Liver (tissue), 9 donors: ENCODE data around the gene HIVEP3. TPM values are rescaled to one million over a fixed set of nuclear protein-coding genes. Genes with fewer than 3 reads are reported as not detected.

Source experiments
- DNase-seq: peaks from one replicate; pipeline ENCODE4 v3.0.0-alpha.2; 2017; ENCODE audit warnings: low spot score
- H3K27ac ChIP-seq, 2 donors: one replicate each; pipeline ENCODE4 v1.7.0; 2013; ENCODE audit warnings: inconsistent platforms in 2 of 2, low read length in 2 of 2, control low read depth in 1 of 2, low read depth in 1 of 2, mild to moderate bottlenecking in 1 of 2
- H3K27me3 ChIP-seq, 4 donors: one replicate each; pipeline versions ENCODE4 v1.6.1 to v1.7.0; 2013; ENCODE audit warnings: low read length in 3 of 4, inconsistent platforms in 1 of 4, mild to moderate bottlenecking in 1 of 4, moderate library complexity in 1 of 4; ENCODE audit not compliant: control insufficient read depth in 4 of 4, insufficient read depth in 4 of 4
- H3K36me3 ChIP-seq, 4 donors: one replicate each; pipeline versions ENCODE4 v1.6.1 to v1.7.0; 2013; ENCODE audit warnings: low read length in 3 of 4, mild to moderate bottlenecking in 3 of 4, low read depth in 1 of 4, moderate library complexity in 1 of 4; ENCODE audit not compliant: control insufficient read depth in 4 of 4, insufficient read depth in 3 of 4
- H3K4me1 ChIP-seq, 4 donors: one replicate each; pipeline versions ENCODE4 v1.6.1 to v1.7.0; 2013; ENCODE audit warnings: low read length in 3 of 4, mild to moderate bottlenecking in 3 of 4, moderate library complexity in 1 of 4; ENCODE audit not compliant: control insufficient read depth in 4 of 4, insufficient read depth in 4 of 4
- H3K4me3 ChIP-seq, 3 donors: one replicate each; pipeline versions ENCODE4 v1.6.1 to v1.7.0; 2013; ENCODE audit warnings: low read length in 3 of 3, control low read depth in 1 of 3, low read depth in 1 of 3, mild to moderate bottlenecking in 1 of 3
- H3K9ac ChIP-seq, 2 donors: one replicate each; pipeline ENCODE4 v1.7.0; 2013; ENCODE audit warnings: low read length in 2 of 2, mild to moderate bottlenecking in 2 of 2, moderate library complexity in 2 of 2, control low read depth in 1 of 2, low read depth in 1 of 2
- H3K9me3 ChIP-seq, 4 donors: one replicate each; pipeline versions ENCODE4 v1.6.1 to v1.7.0; 2013; ENCODE audit warnings: low read length in 3 of 4; ENCODE audit not compliant: control insufficient read depth in 4 of 4
- EGR1 ChIP-seq, 2 donors: IDR thresholded peaks; 2 replicates each; pipeline ENCODE4 v1.6.1; 2016 to 2018; ENCODE audit warnings: antibody characterized with exemption in 2 of 2, low read depth in 2 of 2
- FOXA1 ChIP-seq: IDR thresholded peaks from 2 replicates; pipeline ENCODE4 v1.6.1; 2016; ENCODE audit warnings: antibody characterized with exemption
- FOXA2 ChIP-seq: IDR thresholded peaks from 2 replicates; pipeline ENCODE4 v1.6.1; 2016; ENCODE audit warnings: antibody characterized with exemption
- GABPA ChIP-seq, 2 donors: IDR thresholded peaks in 1 of 2; conservative IDR thresholded peaks in 1 of 2; 2 replicates each; pipeline ENCODE4 v1.6.1; 2016; ENCODE audit warnings: antibody characterized with exemption in 2 of 2, mild to moderate bottlenecking in 1 of 2, moderate library complexity in 1 of 2
- HNF4A ChIP-seq, 2 donors: conservative IDR thresholded peaks; 2 replicates each; pipeline ENCODE4 v1.6.1; 2016; ENCODE audit warnings: antibody characterized with exemption in 2 of 2, mild to moderate bottlenecking in 2 of 2
- HNF4G ChIP-seq: IDR thresholded peaks from 2 replicates; pipeline ENCODE4 v1.6.1; 2016; ENCODE audit warnings: antibody characterized with exemption
- JUND ChIP-seq, 2 donors: IDR thresholded peaks; 2 replicates each; pipeline ENCODE4 v1.6.1; 2016; ENCODE audit warnings: antibody characterized with exemption in 2 of 2
- NR2F2 ChIP-seq: IDR thresholded peaks from 2 replicates; pipeline ENCODE4 v1.6.1; 2016; ENCODE audit warnings: antibody characterized with exemption
- RAD21 ChIP-seq, 2 donors: IDR thresholded peaks; 2 replicates each; pipeline ENCODE4 v1.6.1; 2016; ENCODE audit warnings: antibody characterized with exemption in 2 of 2, mild to moderate bottlenecking in 2 of 2
- RXRA ChIP-seq, 2 donors: IDR thresholded peaks; 2 replicates each; pipeline ENCODE4 v1.6.1; 2017 to 2018; ENCODE audit warnings: antibody characterized with exemption in 2 of 2, mild to moderate bottlenecking in 1 of 2
- SP1 ChIP-seq: IDR thresholded peaks from 2 replicates; pipeline ENCODE4 v1.6.1; 2018; ENCODE audit warnings: antibody characterized with exemption, mild to moderate bottlenecking
- TAF1 ChIP-seq: conservative IDR thresholded peaks from 2 replicates; pipeline ENCODE4 v1.6.1; 2016; ENCODE audit warnings: antibody characterized with exemption, mild to moderate bottlenecking
- YY1 ChIP-seq: IDR thresholded peaks from 2 replicates; pipeline ENCODE4 v1.6.1; 2016; ENCODE audit warnings: antibody characterized with exemption, mild to moderate bottlenecking
- WGBS: extraction: QIAGEN DNeasy Blood & Tissue Kit; methylation state at CpG from one replicate; pipeline ENCODE4 v1.1.7; 2013; 5-methylcytosine and 5-hydroxymethylcytosine counted together
- polyA plus RNA-seq, 2 donors: library from polyadenylated mRNA; stranded (reverse) in 1 of 2; unstranded in 1 of 2; fragments of 200-250 nt in 1 of 2; fragments of >200 nt in 1 of 2; fragmentation: Nextera tagmentation in 1 of 2; extraction: Ambion mirVana in 1 of 2; gene quantifications; one replicate each; pipeline versions ENCODE4 v1.2.1 to v1.2.3, GENCODE V29; 2013 to 2015
- total RNA-seq, 2 donors: library from RNA; depleted of rRNA; stranded (reverse); fragments of >200 nt; gene quantifications; one replicate each; pipeline ENCODE4 v1.2.3, GENCODE V29; 2014
- TF ChIP-seq, protein P1 (sequence below): IDR thresholded peaks from 2 replicates; pipeline ENCODE4 v1.6.1; 2016; ENCODE audit warnings: antibody characterized with exemption, mild to moderate bottlenecking
- TF ChIP-seq, protein P2 (sequence below): IDR thresholded peaks from 2 replicates; pipeline ENCODE4 v1.6.1; 2016; ENCODE audit warnings: antibody characterized with exemption
- TF ChIP-seq, protein P3 (sequence below): fragments of 150-350 bp; IDR thresholded peaks from 2 replicates; pipeline ENCODE4 v1.5.1; 2017; ENCODE audit warnings: improper control_type of control experiment, low read depth, low read length; ENCODE audit not compliant: missing input control
- TF ChIP-seq, protein P4 (sequence below): IDR thresholded peaks from 2 replicates; pipeline ENCODE4 v1.6.1; 2016; ENCODE audit warnings: antibody characterized with exemption
- TF ChIP-seq, protein P5 (sequence below): IDR thresholded peaks from 2 replicates; pipeline ENCODE4 v1.6.1; 2016; ENCODE audit warnings: antibody characterized with exemption
- donor health status: healthy.
- donor health status: healthy.
- donor health status: healthy.
- donor health status: healthy.
- donor health status: healthy.

Gene HIVEP3
- total and polyA plus RNA-seq, 4 donors = 0.93 to 1.6 (median 1.4) TPM

DNA sequence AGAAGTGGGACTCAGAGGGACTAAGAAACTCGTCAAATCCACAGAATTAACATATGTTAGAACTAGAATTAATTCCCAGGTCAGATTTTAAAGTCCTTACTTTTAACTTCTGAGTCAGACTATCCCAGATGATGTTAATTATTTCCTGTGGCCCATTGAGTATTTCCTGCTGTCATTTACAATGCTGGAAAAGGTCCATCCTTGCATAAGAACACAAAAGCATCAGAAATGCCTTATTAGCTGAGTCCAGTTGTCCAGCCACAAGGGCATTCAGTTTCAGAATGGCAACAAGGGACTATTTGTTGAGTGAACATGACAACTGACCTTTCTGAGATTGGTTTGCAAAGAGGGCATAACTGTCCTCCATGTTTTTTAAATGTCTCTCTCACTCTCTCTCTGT is 16.5 kb upstream of the HIVEP3 start:
- no peak for TF ChIP-seq HNF4A (conservative IDR thresholded peaks at IDR 0.05)
- TF ChIP-seq, protein P1, sequence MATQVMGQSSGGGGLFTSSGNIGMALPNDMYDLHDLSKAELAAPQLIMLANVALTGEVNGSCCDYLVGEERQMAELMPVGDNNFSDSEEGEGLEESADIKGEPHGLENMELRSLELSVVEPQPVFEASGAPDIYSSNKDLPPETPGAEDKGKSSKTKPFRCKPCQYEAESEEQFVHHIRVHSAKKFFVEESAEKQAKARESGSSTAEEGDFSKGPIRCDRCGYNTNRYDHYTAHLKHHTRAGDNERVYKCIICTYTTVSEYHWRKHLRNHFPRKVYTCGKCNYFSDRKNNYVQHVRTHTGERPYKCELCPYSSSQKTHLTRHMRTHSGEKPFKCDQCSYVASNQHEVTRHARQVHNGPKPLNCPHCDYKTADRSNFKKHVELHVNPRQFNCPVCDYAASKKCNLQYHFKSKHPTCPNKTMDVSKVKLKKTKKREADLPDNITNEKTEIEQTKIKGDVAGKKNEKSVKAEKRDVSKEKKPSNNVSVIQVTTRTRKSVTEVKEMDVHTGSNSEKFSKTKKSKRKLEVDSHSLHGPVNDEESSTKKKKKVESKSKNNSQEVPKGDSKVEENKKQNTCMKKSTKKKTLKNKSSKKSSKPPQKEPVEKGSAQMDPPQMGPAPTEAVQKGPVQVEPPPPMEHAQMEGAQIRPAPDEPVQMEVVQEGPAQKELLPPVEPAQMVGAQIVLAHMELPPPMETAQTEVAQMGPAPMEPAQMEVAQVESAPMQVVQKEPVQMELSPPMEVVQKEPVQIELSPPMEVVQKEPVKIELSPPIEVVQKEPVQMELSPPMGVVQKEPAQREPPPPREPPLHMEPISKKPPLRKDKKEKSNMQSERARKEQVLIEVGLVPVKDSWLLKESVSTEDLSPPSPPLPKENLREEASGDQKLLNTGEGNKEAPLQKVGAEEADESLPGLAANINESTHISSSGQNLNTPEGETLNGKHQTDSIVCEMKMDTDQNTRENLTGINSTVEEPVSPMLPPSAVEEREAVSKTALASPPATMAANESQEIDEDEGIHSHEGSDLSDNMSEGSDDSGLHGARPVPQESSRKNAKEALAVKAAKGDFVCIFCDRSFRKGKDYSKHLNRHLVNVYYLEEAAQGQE = no peak
- TF ChIP-seq TAF1 = no peak
- no peak for TF ChIP-seq RXRA (IDR thresholded peaks at IDR 0.05)
- TF ChIP-seq, protein P2, sequence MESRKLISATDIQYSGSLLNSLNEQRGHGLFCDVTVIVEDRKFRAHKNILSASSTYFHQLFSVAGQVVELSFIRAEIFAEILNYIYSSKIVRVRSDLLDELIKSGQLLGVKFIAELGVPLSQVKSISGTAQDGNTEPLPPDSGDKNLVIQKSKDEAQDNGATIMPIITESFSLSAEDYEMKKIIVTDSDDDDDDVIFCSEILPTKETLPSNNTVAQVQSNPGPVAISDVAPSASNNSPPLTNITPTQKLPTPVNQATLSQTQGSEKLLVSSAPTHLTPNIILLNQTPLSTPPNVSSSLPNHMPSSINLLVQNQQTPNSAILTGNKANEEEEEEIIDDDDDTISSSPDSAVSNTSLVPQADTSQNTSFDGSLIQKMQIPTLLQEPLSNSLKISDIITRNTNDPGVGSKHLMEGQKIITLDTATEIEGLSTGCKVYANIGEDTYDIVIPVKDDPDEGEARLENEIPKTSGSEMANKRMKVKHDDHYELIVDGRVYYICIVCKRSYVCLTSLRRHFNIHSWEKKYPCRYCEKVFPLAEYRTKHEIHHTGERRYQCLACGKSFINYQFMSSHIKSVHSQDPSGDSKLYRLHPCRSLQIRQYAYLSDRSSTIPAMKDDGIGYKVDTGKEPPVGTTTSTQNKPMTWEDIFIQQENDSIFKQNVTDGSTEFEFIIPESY = no peak
- TF ChIP-seq SP1 = no peak
- no peak for TF ChIP-seq GABPA (IDR thresholded peaks at IDR 0.05 in 1 of 2, conservative IDR thresholded peaks at IDR 0.05 in 1 of 2)
- TF ChIP-seq JUND (IDR thresholded peaks at IDR 0.05) = no peak
- H3K9ac ChIP-seq = no peak overlapping the region
- no peaks in the 10 kb centered on the region for H3K27me3 ChIP-seq
- H3K27ac ChIP-seq = no peak overlapping the region
- DNase-seq = no peak
- WGBS = 89% methylated on average over 1 of the region's 1 CpG
- peaks cover 0 to 16% (median 5%) of the 10 kb centered on the region in 4 donors for H3K4me1 ChIP-seq
- no peaks in the 10 kb centered on the region for H3K36me3 ChIP-seq
- H3K9me3 ChIP-seq = no peaks in the 10 kb centered on the region
- H3K4me3 ChIP-seq = no peak overlapping the region

DNA sequence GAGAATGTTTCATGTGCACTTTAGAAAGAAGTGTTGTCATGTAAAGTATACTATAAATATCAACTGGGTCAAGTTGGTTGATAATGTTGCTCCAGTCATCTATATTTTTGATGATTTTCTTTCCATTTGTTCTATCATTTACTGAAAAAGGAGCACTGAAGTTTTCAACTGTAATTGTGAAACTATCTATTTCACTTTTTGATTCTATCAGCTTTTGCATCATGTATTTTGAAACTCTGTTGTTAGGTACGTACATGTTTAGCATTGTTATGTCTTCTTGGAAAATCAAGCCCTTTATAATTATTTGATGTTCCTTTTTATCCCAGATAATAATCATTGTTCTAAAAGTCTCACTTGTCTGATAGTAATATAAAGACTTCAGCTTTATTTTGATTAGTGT is 14.4 kb upstream of the HIVEP3 start:
- Histone ChIP-seq H3K9ac (no peak overlapping the region), H3K36me3 (no peaks in the 10 kb centered on the region), H3K4me3 (no peak overlapping the region), H3K4me1 (peaks cover 0 to 16% (median 5%) of the 10 kb centered on the region in 4 donors), H3K9me3 (no peaks in the 10 kb centered on the region), H3K27me3 (no peaks in the 10 kb centered on the region), H3K27ac (no peak overlapping the region)
- no peak for DNase-seq
- TF ChIP-seq FOXA2 (no peak), YY1 (no peak), HNF4G (no peak), NR2F2 (no peak), JUND (IDR thresholded peaks at IDR 0.05) (no peak), HNF4A (conservative IDR thresholded peaks at IDR 0.05) (no peak), EGR1 (IDR thresholded peaks at IDR 0.05; ENCODE audit: low read depth in 2 of 2) (no peak), RAD21 (IDR thresholded peaks at IDR 0.05) (no peak), GABPA (IDR thresholded peaks at IDR 0.05 in 1 of 2, conservative IDR thresholded peaks at IDR 0.05 in 1 of 2) (no peak), FOXA1 (no peak), TAF1 (no peak), SP1 (no peak)
- TF ChIP-seq, protein P2 = no peak
- TF ChIP-seq, protein P1 = no peak
- TF ChIP-seq, protein P3, sequence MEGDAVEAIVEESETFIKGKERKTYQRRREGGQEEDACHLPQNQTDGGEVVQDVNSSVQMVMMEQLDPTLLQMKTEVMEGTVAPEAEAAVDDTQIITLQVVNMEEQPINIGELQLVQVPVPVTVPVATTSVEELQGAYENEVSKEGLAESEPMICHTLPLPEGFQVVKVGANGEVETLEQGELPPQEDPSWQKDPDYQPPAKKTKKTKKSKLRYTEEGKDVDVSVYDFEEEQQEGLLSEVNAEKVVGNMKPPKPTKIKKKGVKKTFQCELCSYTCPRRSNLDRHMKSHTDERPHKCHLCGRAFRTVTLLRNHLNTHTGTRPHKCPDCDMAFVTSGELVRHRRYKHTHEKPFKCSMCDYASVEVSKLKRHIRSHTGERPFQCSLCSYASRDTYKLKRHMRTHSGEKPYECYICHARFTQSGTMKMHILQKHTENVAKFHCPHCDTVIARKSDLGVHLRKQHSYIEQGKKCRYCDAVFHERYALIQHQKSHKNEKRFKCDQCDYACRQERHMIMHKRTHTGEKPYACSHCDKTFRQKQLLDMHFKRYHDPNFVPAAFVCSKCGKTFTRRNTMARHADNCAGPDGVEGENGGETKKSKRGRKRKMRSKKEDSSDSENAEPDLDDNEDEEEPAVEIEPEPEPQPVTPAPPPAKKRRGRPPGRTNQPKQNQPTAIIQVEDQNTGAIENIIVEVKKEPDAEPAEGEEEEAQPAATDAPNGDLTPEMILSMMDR = no peak
- TF ChIP-seq, protein P4, sequence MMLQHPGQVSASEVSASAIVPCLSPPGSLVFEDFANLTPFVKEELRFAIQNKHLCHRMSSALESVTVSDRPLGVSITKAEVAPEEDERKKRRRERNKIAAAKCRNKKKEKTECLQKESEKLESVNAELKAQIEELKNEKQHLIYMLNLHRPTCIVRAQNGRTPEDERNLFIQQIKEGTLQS = no peak
- TF ChIP-seq, protein P5, sequence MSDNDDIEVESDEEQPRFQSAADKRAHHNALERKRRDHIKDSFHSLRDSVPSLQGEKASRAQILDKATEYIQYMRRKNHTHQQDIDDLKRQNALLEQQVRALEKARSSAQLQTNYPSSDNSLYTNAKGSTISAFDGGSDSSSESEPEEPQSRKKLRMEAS = no peak
- WGBS = 88% methylated on average over 1 of the region's 1 CpG
